K562 treated with DMSO at 1 percent for 12 hours (cell line): Measurements from ENCODE around the gene SCN3B. TPM values are rescaled to one million over a fixed set of nuclear protein-coding genes. Genes with fewer than 3 reads are reported as not detected.

ENCODE experiments used
- total RNA-seq: library from RNA; unstranded; fragments of 300-600 nt; gene quantifications from 2 replicates; pipeline ENCODE4 v1.2.3, GENCODE V29; 2022; ENCODE audit not compliant: insufficient read depth

Gene SCN3B, protein sequence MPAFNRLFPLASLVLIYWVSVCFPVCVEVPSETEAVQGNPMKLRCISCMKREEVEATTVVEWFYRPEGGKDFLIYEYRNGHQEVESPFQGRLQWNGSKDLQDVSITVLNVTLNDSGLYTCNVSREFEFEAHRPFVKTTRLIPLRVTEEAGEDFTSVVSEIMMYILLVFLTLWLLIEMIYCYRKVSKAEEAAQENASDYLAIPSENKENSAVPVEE
- total RNA-seq: not detected in 2 replicates

GRCh38 chr11:123654566-123655081 is at the start of gene SCN3B:
SCN3B (minus strand) TSS chr11:123654624; CDS start chr11:123653801, 823 bp downstream.

Other genes with a start within 250 kb of the SCN3B start
- gene GRAMD1B, start 224.4 kb downstream of the SCN3B start, total RNA-seq: 0.28 and 1.8 TPM in 2 replicates
- 1.2 and 4.1 TPM in 2 replicates for gene ZNF202, start 87.0 kb upstream of the SCN3B start, total RNA-seq
- gene OR6X1, start 99.9 kb upstream of the SCN3B start, total RNA-seq: not detected in 2 replicates
- gene OR6M1, start 151.7 kb upstream of the SCN3B start, total RNA-seq: not detected in 2 replicates
- gene TMEM225, start 231.0 kb upstream of the SCN3B start, total RNA-seq: not detected in 2 replicates
- gene OR8D4, start 247.5 kb upstream of the SCN3B start, total RNA-seq: not detected in 2 replicates